Esophagus muscularis mucosa (tissue), 4 donors: Measurements from ENCODE around the gene IFT57. TPM values are rescaled to one million over a fixed set of nuclear protein-coding genes. Genes with fewer than 3 reads are reported as not detected.

Source experiments
- DNase-seq: peaks from one replicate; pipeline ENCODE4 v3.0.0-alpha.2; 2017; ENCODE audit errors: extremely low spot score
- H3K27ac ChIP-seq, 4 donors: fragments of 200-600 bp; sonication (generic); replicated peaks in 1 of 4; 1 replicate in 3 of 4; 2 replicates in 1 of 4; pipeline ENCODE4 v1.5.1; 2016 to 2019; ENCODE audit warnings: mild to moderate bottlenecking in 1 of 4
- H3K27me3 ChIP-seq, 4 donors: fragments of 200-600 bp; sonication (generic); one replicate each; pipeline versions ENCODE4 v1.5.1 to v1.6.0; 2016 to 2019
- H3K36me3 ChIP-seq, 4 donors: fragments of 200-600 bp; sonication (generic); one replicate each; pipeline ENCODE4 v1.5.1; 2016 to 2019
- H3K4me1 ChIP-seq, 4 donors: fragments of 200-600 bp; sonication (generic); one replicate each; pipeline ENCODE4 v1.5.1; 2016 to 2019
- H3K4me3 ChIP-seq, 4 donors: fragments of 200-600 bp; sonication (generic); 1 replicate in 2 of 4; 2 replicates in 2 of 4; pipeline ENCODE4 v1.5.1; 2016 to 2019; ENCODE audit warnings: mild to moderate bottlenecking in 4 of 4, moderate library complexity in 1 of 4
- H3K9me3 ChIP-seq, 4 donors: fragments of 200-600 bp; sonication (generic); 1 replicate in 3 of 4; 2 replicates in 1 of 4; pipeline ENCODE4 v1.5.1; 2016 to 2019
- CTCF ChIP-seq, 3 experiments: fragments of 200-600 bp in 2 of 3; fragments of 450-650 bp in 1 of 3; sonication (generic) in 2 of 3; IDR thresholded peaks; one replicate each; pipeline ENCODE4 v1.5.1; 2017 to 2019; ENCODE audit warnings: antibody characterized with exemption in 3 of 3, mild to moderate bottlenecking in 2 of 3, moderate library complexity in 1 of 3
- EP300 ChIP-seq: sonication (generic); formaldehyde crosslinking; IDR thresholded peaks from one replicate; pipeline ENCODE4 v1.6.1; 2017; ENCODE audit warnings: antibody characterized with exemption
- POLR2A ChIP-seq: fragments of 450-650 bp; IDR thresholded peaks from one replicate; pipeline ENCODE4 v1.6.1; 2017; ENCODE audit warnings: antibody characterized with exemption, moderate library complexity, mild to moderate bottlenecking, low read depth
- POLR2AphosphoS5 ChIP-seq, 2 donors: sonication (generic); formaldehyde crosslinking; IDR thresholded peaks; one replicate each; pipeline ENCODE4 v1.6.1; 2017; ENCODE audit warnings: antibody characterized with exemption in 2 of 2
- WGBS: methylation state at CpG from one replicate; pipeline ENCODE4 v1.1.5; 2018; 5-methylcytosine and 5-hydroxymethylcytosine counted together
- intact Hi-C: fragments of 100-400 bp; cut with DNase I; formaldehyde crosslinking; loops from one replicate; pipeline ENCODE4 v1.15.1; 2023
- total RNA-seq, 4 donors: library from RNA; depleted of rRNA; stranded (reverse); fragments of >200 nt; gene quantifications; one replicate each; pipeline versions ENCODE4 v1.1.0 to v1.2.1, GENCODE V29; 2016

IFT57 gene
- total RNA-seq, 4 donors from 2014 or later, result 52.3 to 82.4 (median 61.4) TPM

DNA sequence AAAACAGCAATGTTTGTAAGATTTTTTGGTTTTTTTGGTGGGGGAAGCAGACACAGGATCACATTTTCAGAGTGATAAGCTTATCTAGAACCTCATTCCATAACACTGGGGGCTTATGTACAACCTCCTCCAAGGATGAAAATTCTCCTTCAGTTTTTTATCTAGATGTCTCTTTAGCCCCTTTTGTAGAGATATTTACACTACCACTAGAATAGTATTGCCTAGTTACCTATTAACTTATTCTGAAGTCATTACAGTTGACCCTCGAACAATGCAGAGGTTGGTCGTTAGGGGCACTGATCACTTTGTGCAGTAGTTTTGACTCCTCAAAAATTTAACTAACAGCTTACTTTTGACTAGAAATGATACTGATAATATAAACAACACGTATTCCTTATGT, 32.8 kb downstream of the IFT57 start:
- Histone ChIP-seq H3K27me3 (no peaks in the 10 kb centered on the region), H3K4me3 (no peak overlapping the region), H3K4me1 (no peaks in the 10 kb centered on the region), H3K27ac (no peak overlapping the region), H3K36me3 (peaks cover 13 to 51% (median 20%) of the 10 kb centered on the region in 4 donors), H3K9me3 (peaks cover 0 to 11% (median 5%) of the 10 kb centered on the region in 4 donors)
- DNase-seq, result no peak
- TF ChIP-seq POLR2A (no peak), CTCF (IDR thresholded peaks at IDR 0.05) (no peak)
- intact Hi-C loops, result no loop called here
- 88% methylated on average over 3 of the region's 3 CpGs for WGBS

DNA sequence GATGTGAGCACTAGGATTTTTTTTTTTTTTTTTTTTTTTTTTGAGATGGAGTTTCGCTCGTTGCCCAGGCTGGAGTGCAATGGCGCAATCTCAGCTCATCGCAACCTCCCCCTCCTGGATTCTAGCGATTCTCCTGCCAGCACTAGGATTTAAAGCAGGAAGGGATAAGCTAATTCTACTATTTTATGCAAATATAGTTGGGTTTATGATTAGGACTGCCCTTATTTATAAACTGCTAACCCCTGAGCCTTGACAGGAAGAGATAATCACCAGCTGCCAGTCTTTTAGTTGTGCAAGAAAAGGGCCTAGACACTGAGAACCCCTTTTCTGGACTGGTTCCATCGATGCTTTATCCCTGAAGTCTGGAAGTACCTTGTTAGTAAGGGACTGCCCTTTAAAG, 36.7 kb downstream of the IFT57 start:
- no peak for TF ChIP-seq EP300
- TF ChIP-seq CTCF (IDR thresholded peaks at IDR 0.05), result no peak
- no peak for TF ChIP-seq POLR2A
- no peak for TF ChIP-seq POLR2AphosphoS5 (IDR thresholded peaks at IDR 0.05)
- Histone ChIP-seq H3K4me3 (no peak overlapping the region), H3K27me3 (no peaks in the 10 kb centered on the region), H3K4me1 (peaks cover 3 to 16% (median 11%) of the 10 kb centered on the region in 4 donors), H3K27ac (no peak overlapping the region), H3K36me3 (peaks cover 9 to 39% (median 12%) of the 10 kb centered on the region in 4 donors), H3K9me3 (peaks cover 0 to 7% (median 3%) of the 10 kb centered on the region in 4 donors)
- intact Hi-C loops, result no loop called here
- 75% methylated on average over 6 of the region's 6 CpGs for WGBS
- no peak for DNase-seq

DNA sequence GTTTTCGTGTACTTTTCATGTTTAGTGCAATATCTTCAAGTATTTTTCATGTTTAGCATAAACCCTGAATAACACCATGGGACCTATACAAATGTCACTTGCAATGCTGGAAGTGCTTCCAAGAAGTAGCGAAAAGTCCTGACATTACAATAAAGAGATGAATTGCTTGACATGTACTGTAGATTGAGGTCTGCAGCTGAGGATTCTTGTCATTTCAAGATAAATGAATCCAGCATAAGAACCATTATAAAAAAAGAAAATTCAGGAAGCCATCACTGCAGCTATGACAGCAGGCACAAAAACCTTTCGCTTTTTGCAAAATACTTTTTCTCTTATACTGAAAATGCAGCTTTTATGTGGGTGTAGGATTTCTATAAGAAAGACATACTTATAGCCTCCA, 37.4 kb downstream of the IFT57 start:
- no peak for DNase-seq
- H3K27me3 ChIP-seq, result no peaks in the 10 kb centered on the region
- TF ChIP-seq POLR2A (no peak), CTCF (IDR thresholded peaks at IDR 0.05) (no peak), EP300 (no peak), POLR2AphosphoS5 (IDR thresholded peaks at IDR 0.05) (no peak)
- intact Hi-C loops, result no loop called here
- H3K36me3 ChIP-seq, result peaks cover 2 to 32% (median 5%) of the 10 kb centered on the region in 4 donors
- H3K4me3 ChIP-seq, result no peak overlapping the region
- H3K4me1 ChIP-seq, result peaks cover 3 to 20% (median 14%) of the 10 kb centered on the region in 4 donors
- WGBS, result 92% methylated on average over 3 of the region's 3 CpGs
- H3K27ac ChIP-seq, result no peak overlapping the region
- peaks cover 0 to 7% (median 3%) of the 10 kb centered on the region in 4 donors for H3K9me3 ChIP-seq

- Histone ChIP-seq H3K9me3 (peaks cover 0 to 7% (median 3%) of the 10 kb centered on the region in 4 donors), H3K36me3 (peaks cover 0 to 23% (median 2%) of the 10 kb centered on the region in 4 donors), H3K27me3 (no peaks in the 10 kb centered on the region), H3K27ac (no peak overlapping the region), H3K4me1 (peaks cover 3 to 26% (median 14%) of the 10 kb centered on the region in 4 donors), H3K4me3 (no peak overlapping the region)
- DNase-seq, result no peak
- intact Hi-C loops, result no loop called here
- 95% methylated on average over 2 of the region's 2 CpGs for WGBS
- no peak for TF ChIP-seq CTCF (IDR thresholded peaks at IDR 0.05)
- TF ChIP-seq EP300, result no peak
- TF ChIP-seq POLR2A, result no peak
- TF ChIP-seq POLR2AphosphoS5 (IDR thresholded peaks at IDR 0.05), result no peak
These were observed 38.3 kb downstream of the IFT57 start for GRCh38 chr3:108183971-108184370.

- Histone ChIP-seq H3K27me3 (no peaks in the 10 kb centered on the region), H3K36me3 (peaks cover 0 to 23% (median 2%) of the 10 kb centered on the region in 4 donors), H3K9me3 (peaks cover 0 to 7% (median 3%) of the 10 kb centered on the region in 4 donors), H3K4me1 (peaks cover 3 to 30% (median 14%) of the 10 kb centered on the region in 4 donors), H3K4me3 (no peak overlapping the region), H3K27ac (no peak overlapping the region)
- no peak for DNase-seq
- TF ChIP-seq POLR2A (no peak), EP300 (no peak), POLR2AphosphoS5 (IDR thresholded peaks at IDR 0.05) (no peak), CTCF (IDR thresholded peaks at IDR 0.05) (no peak)
- WGBS, result 93% methylated on average over 1 of the region's 1 CpG
- intact Hi-C loops, result no loop called here
These were observed 39.0 kb downstream of the IFT57 start for GRCh38 chr3:108183181-108183580.
